ENCODE measurements around the gene ATP5F1C.

The ATP5F1C gene

GRCh38 chr10:7836571-7836970, 48.6 kb downstream of the ATP5F1C start:
- no peak for DNase-seq

GRCh38 chr10:7846591-7846990, 58.6 kb downstream of the ATP5F1C start:
- DNase-seq = no peak

DNA sequence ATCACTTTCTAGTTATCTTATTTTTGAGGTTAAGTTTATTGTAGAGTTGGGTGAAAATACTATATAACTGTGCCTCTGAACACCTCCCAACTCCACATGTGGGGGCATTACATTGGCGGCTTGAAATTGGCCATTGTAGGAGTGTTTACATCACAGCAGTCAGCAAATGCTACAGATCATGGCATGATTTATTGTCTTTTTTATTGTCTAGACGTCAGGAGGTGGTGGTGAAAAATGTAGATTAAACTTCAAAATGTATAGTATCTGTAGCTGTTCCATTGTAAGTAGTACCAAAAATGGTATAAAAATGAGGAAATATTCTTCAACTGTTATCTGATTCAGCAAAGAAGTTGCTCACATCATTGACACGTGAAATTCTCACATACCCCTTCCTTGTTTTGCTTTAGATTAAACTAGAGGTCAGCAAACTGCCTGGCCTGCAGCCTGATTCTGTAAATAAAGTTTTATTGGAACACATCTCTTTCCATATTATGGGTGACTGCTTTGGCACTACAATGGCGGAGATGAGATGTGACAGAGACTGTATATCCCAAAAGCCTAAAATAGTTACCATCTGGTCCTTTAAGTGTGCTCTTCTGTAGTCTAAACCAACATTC, 65.4 kb downstream of the ATP5F1C start:
- no peak for DNase-seq

- no peak for DNase-seq
These were observed 65.9 kb downstream of the ATP5F1C start for GRCh38 chr10:7853890-7854289.

GRCh38 chr10:7855205-7855604, 67.2 kb downstream of the ATP5F1C start:
- no peak for DNase-seq

DNA sequence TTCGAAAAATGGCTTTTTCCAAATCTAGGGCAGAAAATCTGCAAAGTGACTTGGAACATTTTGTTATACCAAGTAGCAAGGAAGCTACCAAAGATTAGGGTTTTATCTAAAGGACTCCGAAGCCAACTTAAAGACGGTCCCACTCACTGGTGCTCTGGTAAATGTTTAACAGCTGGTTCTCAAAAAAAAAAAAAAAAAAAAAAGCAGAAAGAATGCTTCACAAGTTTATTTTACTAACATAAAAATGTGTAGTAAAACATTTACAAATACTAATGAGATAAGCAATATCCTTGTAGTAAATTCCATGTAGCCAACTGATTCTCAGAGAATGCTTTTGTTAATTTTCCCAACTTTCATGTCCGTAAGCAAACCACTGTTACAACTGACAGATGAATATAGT, 68.7 kb downstream of the ATP5F1C start:
- DNase-seq = no peak

GRCh38 chr10:7857262-7857661, 69.3 kb downstream of the ATP5F1C start:
- peak in 7 of 56 donors; percentile 4 to 29 (median 8) for DNase-seq
